Mammary epithelial cell (primary cell): ENCODE data around the gene DST.

Source experiments
- EZH2 ChIP-seq: IDR thresholded peaks from 2 replicates; pipeline ENCODE4 v1.6.1; 2012; ENCODE audit warnings: low read length, inconsistent platforms, borderline replicate concordance
- TF ChIP-seq, protein P1 (sequence below), 2 donors: IDR thresholded peaks in 1 of 2; conservative IDR thresholded peaks in 1 of 2; 2 replicates each; pipeline ENCODE4 v1.5.1; 2011 to 2012; ENCODE audit warnings: inconsistent platforms in 2 of 2, low read length in 2 of 2, mild to moderate bottlenecking in 2 of 2, control low read depth in 1 of 2, low read depth in 1 of 2; ENCODE audit not compliant: insufficient read depth in 1 of 2; ENCODE audit errors: extremely low read depth in 1 of 2

DNA sequence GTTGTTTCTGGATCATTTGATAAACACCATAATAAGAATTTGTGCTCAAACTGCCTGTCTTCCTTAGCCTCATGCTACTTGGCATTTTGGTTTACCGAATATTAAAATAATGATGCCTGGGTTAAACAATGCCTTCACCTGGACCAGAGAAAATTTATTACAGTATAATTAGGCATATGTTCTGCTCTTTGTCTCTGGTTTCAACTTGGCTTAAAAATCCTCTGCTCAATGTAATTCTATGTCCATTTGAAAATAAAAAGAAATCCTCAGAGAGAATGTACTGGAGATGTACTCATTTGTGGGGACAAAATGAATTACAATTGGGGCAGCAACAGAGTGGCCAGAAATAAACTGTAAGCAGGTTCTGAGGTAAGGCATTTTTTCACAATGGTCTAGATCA is 95.0 kb downstream of the DST start:
- TF ChIP-seq, protein P1, sequence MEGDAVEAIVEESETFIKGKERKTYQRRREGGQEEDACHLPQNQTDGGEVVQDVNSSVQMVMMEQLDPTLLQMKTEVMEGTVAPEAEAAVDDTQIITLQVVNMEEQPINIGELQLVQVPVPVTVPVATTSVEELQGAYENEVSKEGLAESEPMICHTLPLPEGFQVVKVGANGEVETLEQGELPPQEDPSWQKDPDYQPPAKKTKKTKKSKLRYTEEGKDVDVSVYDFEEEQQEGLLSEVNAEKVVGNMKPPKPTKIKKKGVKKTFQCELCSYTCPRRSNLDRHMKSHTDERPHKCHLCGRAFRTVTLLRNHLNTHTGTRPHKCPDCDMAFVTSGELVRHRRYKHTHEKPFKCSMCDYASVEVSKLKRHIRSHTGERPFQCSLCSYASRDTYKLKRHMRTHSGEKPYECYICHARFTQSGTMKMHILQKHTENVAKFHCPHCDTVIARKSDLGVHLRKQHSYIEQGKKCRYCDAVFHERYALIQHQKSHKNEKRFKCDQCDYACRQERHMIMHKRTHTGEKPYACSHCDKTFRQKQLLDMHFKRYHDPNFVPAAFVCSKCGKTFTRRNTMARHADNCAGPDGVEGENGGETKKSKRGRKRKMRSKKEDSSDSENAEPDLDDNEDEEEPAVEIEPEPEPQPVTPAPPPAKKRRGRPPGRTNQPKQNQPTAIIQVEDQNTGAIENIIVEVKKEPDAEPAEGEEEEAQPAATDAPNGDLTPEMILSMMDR (conservative IDR thresholded peaks at IDR 0.05 in 1 of 2, IDR thresholded peaks at IDR 0.05 in 1 of 2; ENCODE audit: extremely low read depth in 1 of 2, insufficient read depth in 1 of 2, low read depth in 1 of 2, low read length in 2 of 2) = no peak
- no peak for TF ChIP-seq EZH2
